ENCODE results near the gene SLC2A6. TPM values are rescaled to one million over a fixed set of nuclear protein-coding genes. Genes with fewer than 3 reads are reported as not detected.

SLC2A6 gene
- total and polyA plus RNA-seq, 7 donors, result 1.2 to 2.7 (median 1.8) TPM

DNA sequence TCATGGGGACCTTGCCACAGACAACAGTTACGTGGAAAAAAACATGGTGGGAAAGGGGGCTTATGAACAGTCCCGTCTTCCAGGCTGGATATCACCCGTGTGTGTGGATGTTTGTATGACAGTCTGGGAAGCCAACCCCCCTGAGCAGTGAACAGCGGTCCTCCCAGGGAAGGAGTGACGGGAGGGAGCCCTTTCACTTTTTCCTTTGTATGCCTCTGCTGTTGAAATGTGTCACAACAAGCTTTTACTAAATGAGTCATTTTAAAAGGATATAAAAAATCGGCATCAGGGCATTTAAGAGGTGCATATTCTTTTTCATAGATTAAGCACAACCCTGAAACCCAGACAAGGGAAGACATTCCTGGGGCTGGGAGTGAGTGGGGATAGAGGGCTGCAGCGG, 40.8 kb upstream of the SLC2A6 start:
- Histone ChIP-seq H3K4me1 (no peaks in the 10 kb centered on the region), H3K36me3 (ENCODE audit: insufficient read depth in 1 of 2, low read depth in 1 of 2) (no peaks in the 10 kb centered on the region), H3K9me3 (no peaks in the 10 kb centered on the region), H3K4me3 (no peak overlapping the region), H3K27me3 (ENCODE audit: insufficient read depth in 3 of 3, low read length in 2 of 3) (peaks cover 0 to 8% (median 0%) of the 10 kb centered on the region in 3 donors), H3K27ac (no peak overlapping the region)
- no peak for ATAC-seq
- WGBS, 3 donors, result 75 to 80% (median 78%) methylated on average over 7 of the region's 7 CpGs
- peak in 1 of 2 donors; percentile 6 for DNase-seq
- TF ChIP-seq, protein P1, sequence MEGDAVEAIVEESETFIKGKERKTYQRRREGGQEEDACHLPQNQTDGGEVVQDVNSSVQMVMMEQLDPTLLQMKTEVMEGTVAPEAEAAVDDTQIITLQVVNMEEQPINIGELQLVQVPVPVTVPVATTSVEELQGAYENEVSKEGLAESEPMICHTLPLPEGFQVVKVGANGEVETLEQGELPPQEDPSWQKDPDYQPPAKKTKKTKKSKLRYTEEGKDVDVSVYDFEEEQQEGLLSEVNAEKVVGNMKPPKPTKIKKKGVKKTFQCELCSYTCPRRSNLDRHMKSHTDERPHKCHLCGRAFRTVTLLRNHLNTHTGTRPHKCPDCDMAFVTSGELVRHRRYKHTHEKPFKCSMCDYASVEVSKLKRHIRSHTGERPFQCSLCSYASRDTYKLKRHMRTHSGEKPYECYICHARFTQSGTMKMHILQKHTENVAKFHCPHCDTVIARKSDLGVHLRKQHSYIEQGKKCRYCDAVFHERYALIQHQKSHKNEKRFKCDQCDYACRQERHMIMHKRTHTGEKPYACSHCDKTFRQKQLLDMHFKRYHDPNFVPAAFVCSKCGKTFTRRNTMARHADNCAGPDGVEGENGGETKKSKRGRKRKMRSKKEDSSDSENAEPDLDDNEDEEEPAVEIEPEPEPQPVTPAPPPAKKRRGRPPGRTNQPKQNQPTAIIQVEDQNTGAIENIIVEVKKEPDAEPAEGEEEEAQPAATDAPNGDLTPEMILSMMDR (IDR thresholded peaks at IDR 0.05), result no peak
- intact Hi-C loops (cut with DNase I), result no loop called here

DNA sequence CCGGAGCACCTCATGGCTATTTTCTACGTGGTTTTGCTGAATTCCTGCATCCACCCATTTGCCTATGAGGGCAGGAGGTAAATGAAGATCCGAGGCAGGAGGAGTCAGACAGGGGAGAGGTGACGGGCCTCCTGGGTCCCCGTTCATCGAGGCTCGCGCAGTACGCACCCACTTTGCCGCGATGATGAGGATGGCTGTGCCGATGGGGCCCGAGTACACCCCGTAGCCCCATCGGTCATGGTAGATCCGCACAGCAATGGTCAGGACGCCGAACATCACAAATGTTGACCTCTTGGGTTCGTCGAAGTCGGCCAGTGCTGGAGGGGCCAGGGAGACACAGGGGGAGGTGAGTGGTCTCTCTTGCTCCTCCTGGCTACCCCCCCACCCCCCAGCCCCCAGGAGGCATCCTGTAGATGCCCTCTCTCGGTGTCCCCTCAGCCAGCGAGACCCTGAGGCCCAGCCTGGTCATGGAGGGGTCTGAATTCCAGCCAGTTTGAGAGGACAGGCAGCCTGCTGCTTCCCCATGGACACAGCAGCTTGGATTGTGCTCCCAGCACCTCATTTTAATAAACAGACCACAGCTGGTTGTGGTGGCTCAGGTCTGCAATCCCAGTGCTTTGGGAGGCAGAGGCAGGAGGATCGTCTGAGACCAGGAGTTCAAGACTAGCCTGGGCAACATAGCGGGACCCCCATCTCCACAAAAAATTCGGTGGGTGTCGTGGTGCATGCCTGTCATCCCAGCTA, 40.0 kb upstream of the SLC2A6 start:
- H3K9me3 ChIP-seq, result no peaks in the 10 kb centered on the region
- H3K27ac ChIP-seq, result no peak overlapping the region
- intact Hi-C loops (cut with DNase I), result no loop called here
- 91 to 95% (median 94%) methylated on average over 27 of the region's 27 CpGs for WGBS, 3 donors
- TF ChIP-seq, protein P1 (IDR thresholded peaks at IDR 0.05), result no peak
- ATAC-seq, result no peak
- H3K4me1 ChIP-seq, result no peaks in the 10 kb centered on the region
- no peak overlapping the region for H3K4me3 ChIP-seq
- peaks cover 0 to 12% (median 2%) of the 10 kb centered on the region in 3 donors for H3K27me3 ChIP-seq (ENCODE audit: insufficient read depth in 3 of 3, low read length in 2 of 3)
- no peaks in the 10 kb centered on the region for H3K36me3 ChIP-seq (ENCODE audit: insufficient read depth in 1 of 2, low read depth in 1 of 2)
- peak in 1 of 2 donors; percentile 36 for DNase-seq

- Histone ChIP-seq H3K9me3 (no peaks in the 10 kb centered on the region), H3K27me3 (ENCODE audit: insufficient read depth in 3 of 3, low read length in 2 of 3) (peaks cover 0 to 12% (median 2%) of the 10 kb centered on the region in 3 donors), H3K36me3 (ENCODE audit: insufficient read depth in 1 of 2, low read depth in 1 of 2) (no peaks in the 10 kb centered on the region), H3K4me3 (no peak overlapping the region), H3K27ac (no peak overlapping the region), H3K4me1 (no peaks in the 10 kb centered on the region)
- DNase-seq (peak in 1 of 2 donors; percentile 31), ATAC-seq (no peak)
- 91 to 93% (median 91%) methylated on average over 5 of the region's 5 CpGs for WGBS, 3 donors
- intact Hi-C loops (cut with DNase I), result no loop called here
- TF ChIP-seq, protein P1 (IDR thresholded peaks at IDR 0.05), result no peak
Measured at GRCh38 chr9:133518200-133518599, 39.3 kb upstream of the SLC2A6 start.

GRCh38 chr9:133517711-133518110, 38.8 kb upstream of the SLC2A6 start:
- Histone ChIP-seq H3K36me3 (ENCODE audit: insufficient read depth in 1 of 2, low read depth in 1 of 2) (no peaks in the 10 kb centered on the region), H3K27ac (no peak overlapping the region), H3K9me3 (no peaks in the 10 kb centered on the region), H3K27me3 (ENCODE audit: insufficient read depth in 3 of 3, low read length in 2 of 3) (peaks cover 0 to 12% (median 2%) of the 10 kb centered on the region in 3 donors), H3K4me3 (no peak overlapping the region), H3K4me1 (no peaks in the 10 kb centered on the region)
- 79 to 82% (median 81%) methylated on average over 8 of the region's 8 CpGs for WGBS, 3 donors
- TF ChIP-seq, protein P1 (IDR thresholded peaks at IDR 0.05), result no peak
- ATAC-seq (no peak), DNase-seq (peak in 1 of 2 donors; percentile 22)
- intact Hi-C loops (cut with DNase I), result no loop called here

All from psoas muscle (tissue), 8 donors.